ENCODE measurements around the gene SUSD2. TPM values are rescaled to one million over a fixed set of nuclear protein-coding genes. Genes with fewer than 3 reads are reported as not detected.
A peak's percentile ranks its signal among the peaks of the same experiment; 100 is the strongest.
"Not testable (repeated sequence)": the region's sequence is repeated elsewhere in the genome, so short reads cannot be mapped to it uniquely, and the experiment has no call there.

Gene SUSD2
- 2.6 TPM for total RNA-seq
- long read RNA-seq, partial matches to known transcripts = 6 of 11 reads
- long read RNA-seq, other reads (novel, unspliced or antisense) = 1 of 11 reads

DNA sequence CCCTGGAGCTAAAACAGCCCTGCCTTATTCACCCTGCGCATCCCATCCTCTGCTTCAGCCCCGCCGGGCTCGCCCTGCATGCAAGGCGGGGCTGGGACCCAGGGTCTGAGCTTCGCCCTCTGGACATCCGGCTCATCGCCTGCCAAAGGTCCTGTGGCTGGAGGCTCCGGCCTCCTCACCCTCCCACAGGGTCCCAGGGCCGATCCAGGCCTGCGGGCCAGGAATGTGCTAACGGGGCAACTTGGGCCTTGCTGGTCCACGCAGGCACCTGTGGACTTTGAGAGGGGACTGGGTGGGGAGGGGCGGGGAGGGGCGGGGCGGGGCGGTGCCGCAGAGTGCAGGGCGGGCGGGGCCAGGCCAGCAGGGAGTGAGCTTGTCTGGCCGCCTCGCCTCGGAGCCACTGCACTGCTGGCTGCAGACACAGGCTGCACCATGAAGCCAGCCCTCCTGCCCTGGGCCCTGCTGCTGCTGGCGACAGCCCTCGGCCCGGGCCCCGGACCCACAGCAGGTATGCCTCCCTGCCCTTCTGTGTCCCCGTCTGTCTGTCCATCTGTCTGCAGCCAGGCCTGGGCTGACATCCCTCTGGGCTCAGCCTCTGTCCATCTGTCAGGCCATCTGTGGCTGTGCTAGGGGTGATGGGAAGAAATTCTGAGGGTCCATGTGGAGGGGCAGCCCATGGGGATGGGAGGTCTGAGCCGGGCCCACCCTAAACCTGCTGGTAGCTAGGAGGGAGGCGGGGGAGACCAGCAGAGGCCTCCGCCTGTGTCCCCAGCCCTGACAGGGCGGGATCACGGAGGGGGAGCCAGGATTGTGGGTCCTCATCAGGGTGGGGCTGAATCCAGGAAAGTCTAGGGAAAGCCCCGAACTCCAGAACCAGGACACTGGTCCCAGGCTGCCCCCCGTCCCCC lies at the start of gene SUSD2:
Gene SUSD2 (plus strand): TSS at position 400 of the 908 bp plus-strand sequence. CDS start 33 bp downstream, at position 433.
- ATAC-seq (ENCODE audit: poor library complexity) = peak; percentile 4
- intact Hi-C loops (cut with DNase I) = loop anchor here (10.0 kb wide), 1 partner anchor 343 kb away; no protein-coding TSS in a partner anchor
- DNase-seq = peak; percentile 66

- intact Hi-C loops (cut with DNase I) = loop anchor here (2.0 kb wide), 1 partner anchor 41 kb away; no protein-coding TSS in a partner anchor
- ATAC-seq (ENCODE audit: poor library complexity) = peak; percentile 69
- DNase-seq = peak; percentile 53
Measured at GRCh38 chr22:24133187-24133965, 47.9 kb upstream of the SUSD2 start.

DNA sequence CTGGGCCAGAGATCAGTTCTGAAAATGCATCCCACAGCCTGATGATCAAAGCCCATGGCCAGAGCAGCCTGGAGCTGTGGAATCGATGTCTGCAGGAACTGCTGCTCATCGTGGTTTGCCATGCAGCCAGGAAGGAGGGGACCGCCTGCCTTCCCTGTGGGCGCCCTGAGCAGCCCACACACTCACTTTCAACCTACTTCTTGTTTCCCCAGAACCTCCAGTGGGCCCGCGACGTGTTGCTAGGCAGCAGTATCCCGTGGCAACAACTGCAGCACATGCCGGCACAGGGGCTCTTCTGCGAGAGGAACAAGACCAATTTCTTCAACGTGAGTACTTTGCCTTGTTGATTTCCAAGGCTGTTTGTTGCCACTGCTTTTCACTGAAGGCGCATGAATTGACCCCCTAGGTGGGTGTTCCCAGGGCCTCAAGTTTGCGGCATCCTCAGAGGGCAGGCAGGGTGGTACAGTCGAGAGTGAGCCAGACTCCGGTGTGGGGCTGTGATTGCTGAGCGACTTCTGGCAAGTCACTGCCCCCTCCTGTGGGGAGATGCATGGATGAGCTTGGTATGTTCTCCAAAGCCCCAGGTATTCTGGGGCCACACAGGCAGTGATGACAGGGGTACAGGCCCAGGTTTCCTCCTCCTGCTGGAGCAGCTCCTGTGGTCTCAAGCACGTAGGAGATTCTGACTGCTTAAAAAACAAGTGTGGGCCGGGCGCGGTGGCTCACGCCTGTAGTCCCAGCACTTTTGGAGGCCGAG lies 47.0 kb upstream of the SUSD2 start:
- intact Hi-C loops (cut with DNase I) = no loop called here
- peak; percentile 66 for DNase-seq
- no peak for ATAC-seq (ENCODE audit: poor library complexity)

DNA sequence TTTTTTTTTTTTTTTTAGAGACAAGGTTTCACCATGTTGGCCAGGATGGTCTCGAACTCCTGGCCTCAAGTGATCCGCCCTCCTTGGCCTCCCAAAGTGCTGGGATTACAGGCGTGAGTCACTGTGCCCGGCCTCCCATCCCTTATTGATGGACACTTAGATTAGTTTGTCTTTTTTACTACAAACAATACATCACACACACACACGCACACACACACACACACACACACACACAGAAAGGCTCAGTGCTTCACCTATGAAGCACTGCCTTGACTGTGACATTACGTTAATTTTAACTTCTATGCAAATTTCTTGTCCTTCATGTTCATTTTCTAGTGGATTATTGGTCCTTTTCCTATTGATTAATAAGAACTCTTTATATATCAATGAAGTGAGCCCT lies 44.8 kb upstream of the SUSD2 start:
- ATAC-seq (ENCODE audit: poor library complexity); intact Hi-C loops (cut with DNase I); DNase-seq: not testable (repeated sequence)

GRCh38 chr22:24137595-24137994 lies 43.7 kb upstream of the SUSD2 start:
- DNase-seq (no peak), ATAC-seq (ENCODE audit: poor library complexity) (no peak)
- intact Hi-C loops (cut with DNase I) = no loop called here

GRCh38 chr22:24138649-24139420 lies 42.5 kb upstream of the SUSD2 start:
- no peak for DNase-seq
- ATAC-seq (ENCODE audit: poor library complexity) = no peak
- intact Hi-C loops (cut with DNase I) = no loop called here

GRCh38 chr22:24140357-24140756 lies 40.9 kb upstream of the SUSD2 start:
- intact Hi-C loops (cut with DNase I) = no loop called here
- peak; percentile 31 for ATAC-seq (ENCODE audit: poor library complexity)
- DNase-seq = peak; percentile 64

DNA sequence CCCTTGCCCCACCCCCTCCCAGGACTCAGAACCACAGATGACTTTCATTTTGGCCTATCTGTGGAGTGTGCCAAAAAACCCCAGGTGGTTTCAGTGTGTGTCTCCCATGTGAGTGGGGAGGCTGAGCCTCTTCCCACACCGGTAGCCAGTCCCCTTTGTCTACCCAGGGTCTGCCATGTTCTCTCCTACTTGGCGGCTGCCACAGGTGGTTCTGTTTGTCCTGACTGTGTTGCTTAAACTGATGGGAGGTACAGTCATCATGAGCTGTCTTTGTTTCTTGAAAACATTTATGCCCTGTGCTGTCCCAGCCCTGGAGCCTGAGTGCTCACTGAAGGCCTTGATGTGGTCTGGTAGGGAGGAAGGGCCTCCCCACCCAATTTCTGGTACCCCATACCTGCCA lies 39.7 kb upstream of the SUSD2 start:
- ATAC-seq (ENCODE audit: poor library complexity) (no peak), DNase-seq (no peak)
- intact Hi-C loops (cut with DNase I) = no loop called here

DNA sequence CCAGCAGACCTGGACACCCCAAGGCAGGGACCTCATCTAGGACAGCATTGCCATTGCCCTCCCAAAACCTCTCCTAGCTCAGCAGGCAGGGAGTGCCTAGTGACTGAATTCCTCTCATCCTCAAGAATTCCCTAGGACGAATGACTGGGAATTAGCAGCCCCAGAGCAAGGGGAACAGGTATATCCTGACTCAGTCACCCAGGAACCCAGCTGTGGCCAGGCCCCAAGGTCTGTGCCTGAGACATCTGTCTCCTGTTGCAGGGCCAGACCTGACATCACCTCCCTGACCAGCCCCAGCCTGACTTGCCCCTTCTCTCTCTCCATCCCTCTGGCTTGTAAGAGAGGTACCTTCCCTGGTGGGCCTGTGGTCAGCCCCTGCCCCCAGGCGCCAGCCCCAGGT lies 39.0 kb upstream of the SUSD2 start:
- no peak for ATAC-seq (ENCODE audit: poor library complexity)
- no peak for DNase-seq
- intact Hi-C loops (cut with DNase I) = no loop called here

- DNase-seq = no peak
- intact Hi-C loops (cut with DNase I) = no loop called here
- no peak for ATAC-seq (ENCODE audit: poor library complexity)
Measured at GRCh38 chr22:24142831-24143230, 38.5 kb upstream of the SUSD2 start.

- intact Hi-C loops (cut with DNase I) = no loop called here
- ATAC-seq (ENCODE audit: poor library complexity) (no peak), DNase-seq (no peak)
Measured at GRCh38 chr22:24144056-24144777, 37.1 kb upstream of the SUSD2 start.

DNA sequence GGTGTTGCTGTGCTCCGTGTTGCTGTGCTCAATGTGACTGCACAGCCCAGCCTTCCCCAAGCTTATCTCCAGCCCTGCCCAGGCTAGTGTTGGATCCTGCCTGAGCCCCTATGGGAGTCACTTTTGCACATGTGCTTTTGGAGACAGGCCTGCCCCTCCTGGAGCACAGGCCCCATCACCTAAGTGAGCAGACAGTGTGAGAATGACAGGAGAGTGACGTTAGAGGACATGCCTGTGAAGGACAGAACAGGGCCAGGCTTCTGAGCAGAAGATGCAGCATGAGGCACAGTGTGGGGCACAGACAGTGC lies 36.6 kb upstream of the SUSD2 start:
- DNase-seq (no peak), ATAC-seq (ENCODE audit: poor library complexity) (peak; percentile 60)
- intact Hi-C loops (cut with DNase I) = no loop called here

GRCh38 chr22:24145446-24146193 lies 35.7 kb upstream of the SUSD2 start:
- DNase-seq (no peak), ATAC-seq (ENCODE audit: poor library complexity) (peak; percentile 61)
- intact Hi-C loops (cut with DNase I) = no loop called here

GRCh38 chr22:24146194-24146616 lies 35.1 kb upstream of the SUSD2 start:
- intact Hi-C loops (cut with DNase I) = no loop called here
- DNase-seq = peak; percentile 65
- peak; percentile 47 for ATAC-seq (ENCODE audit: poor library complexity)

- intact Hi-C loops (cut with DNase I) = no loop called here
- ATAC-seq (ENCODE audit: poor library complexity) = peak; percentile 41
- peak; percentile 62 for DNase-seq
Measured at GRCh38 chr22:24146791-24147353, 34.4 kb upstream of the SUSD2 start.

- DNase-seq = no peak
- intact Hi-C loops (cut with DNase I) = no loop called here
- no peak for ATAC-seq (ENCODE audit: poor library complexity)
Measured at GRCh38 chr22:24147666-24148065, 33.6 kb upstream of the SUSD2 start.
